Measurements from ENCODE around the gene CUL4B. TPM values are rescaled to one million over a fixed set of nuclear protein-coding genes. Genes with fewer than 3 reads are reported as not detected.
A peak's percentile ranks its signal among the peaks of the same experiment; 100 is the strongest.
"Not testable (repeated sequence)": the region's sequence is repeated elsewhere in the genome, so short reads cannot be mapped to it uniquely, and the experiment has no call there.

The CUL4B gene
- total RNA-seq (2014; rRNA removed; shearing (Covaris generic)) = 18.4 and 28.0 TPM in 2 replicates

DNA sequence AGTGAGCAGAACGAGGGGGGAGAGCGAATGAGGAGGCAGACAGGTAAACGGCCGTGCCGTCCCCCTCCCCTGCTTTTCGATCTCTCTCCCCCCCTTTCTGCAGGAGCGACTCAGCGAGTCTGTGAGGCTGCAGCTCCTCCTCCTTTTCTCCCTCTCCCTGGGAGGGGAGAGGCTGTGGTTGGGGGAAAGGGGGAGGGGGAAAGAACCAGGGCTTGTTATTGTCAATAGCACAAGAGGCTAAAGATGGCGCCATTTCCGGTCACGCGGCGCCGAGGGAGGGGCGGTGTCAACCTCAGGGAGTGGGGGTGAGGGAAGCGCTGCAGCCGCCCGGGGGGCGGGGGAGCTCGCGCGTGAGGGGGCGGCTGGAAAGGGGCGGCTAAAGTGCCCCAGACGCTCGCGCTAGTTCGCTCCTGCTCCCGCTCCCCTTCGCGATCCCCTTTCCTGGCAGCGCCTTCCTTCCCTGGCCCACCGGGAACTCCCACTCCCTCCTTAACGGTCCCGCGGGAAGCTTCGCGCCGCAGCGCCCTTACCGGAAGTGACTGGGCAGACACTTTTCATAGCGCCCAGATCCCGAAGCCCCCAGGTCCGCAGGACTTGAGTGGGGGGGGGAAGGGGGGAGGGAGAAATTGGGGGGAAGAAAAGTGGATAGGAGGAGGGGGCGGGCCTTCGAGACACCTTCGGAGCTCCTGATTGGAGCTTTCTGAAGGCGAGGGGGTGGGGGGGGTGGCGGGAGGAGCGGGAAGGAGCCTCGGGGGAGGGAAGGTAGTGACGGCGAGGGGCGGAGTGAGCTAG is at the start of gene CUL4B:
Gene CUL4B (minus strand): TSS at position 121 of the 792 bp plus-strand sequence. CDS start 324 bp downstream, outside the sequence.
- no peaks in the 10 kb centered on the region for H3K27me3 ChIP-seq (ENCODE audit: control insufficient read depth, insufficient read depth, low read length)
- H3K4me3 ChIP-seq (ENCODE audit: insufficient read depth, low read depth, low read length) = peak within 1 kb of the TSS; percentile 65
- peak; percentile 82 for DNase-seq
- no peaks in the 10 kb centered on the region; the same call in 1 of the 2 replicates for H3K36me3 ChIP-seq (replicated peaks; ENCODE audit: control insufficient read depth, insufficient read depth, low read length)

DNA sequence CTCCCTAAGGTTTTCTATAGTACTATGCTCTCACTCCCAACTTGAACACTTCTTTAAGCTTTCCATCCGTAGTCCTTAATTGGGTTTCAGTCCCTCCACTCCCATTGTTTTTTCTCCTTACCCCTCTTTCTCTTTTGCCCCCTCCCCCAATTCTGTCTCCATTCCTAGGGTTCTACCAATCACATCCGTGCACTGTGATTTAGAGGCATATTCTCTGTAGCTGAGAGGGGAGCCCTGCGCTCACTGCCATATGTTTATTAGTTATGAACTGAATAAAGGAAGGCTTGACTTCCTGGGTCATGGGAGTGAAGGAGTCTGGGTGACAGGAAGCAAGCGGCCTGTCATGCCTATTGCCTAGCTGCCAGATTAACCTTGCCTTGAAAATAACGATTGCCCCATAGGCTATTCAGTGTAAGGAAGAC is 43.6 kb upstream of the CUL4B start:
- no peaks in the 10 kb centered on the region for H3K27me3 ChIP-seq (ENCODE audit: control insufficient read depth, insufficient read depth, low read length)
- H3K36me3 ChIP-seq (replicated peaks; ENCODE audit: control insufficient read depth, insufficient read depth, low read length) = no peaks in the 10 kb centered on the region
- peak overlapping the region; percentile 48 for H3K4me3 ChIP-seq (ENCODE audit: insufficient read depth, low read depth, low read length)
- DNase-seq = no peak

DNA sequence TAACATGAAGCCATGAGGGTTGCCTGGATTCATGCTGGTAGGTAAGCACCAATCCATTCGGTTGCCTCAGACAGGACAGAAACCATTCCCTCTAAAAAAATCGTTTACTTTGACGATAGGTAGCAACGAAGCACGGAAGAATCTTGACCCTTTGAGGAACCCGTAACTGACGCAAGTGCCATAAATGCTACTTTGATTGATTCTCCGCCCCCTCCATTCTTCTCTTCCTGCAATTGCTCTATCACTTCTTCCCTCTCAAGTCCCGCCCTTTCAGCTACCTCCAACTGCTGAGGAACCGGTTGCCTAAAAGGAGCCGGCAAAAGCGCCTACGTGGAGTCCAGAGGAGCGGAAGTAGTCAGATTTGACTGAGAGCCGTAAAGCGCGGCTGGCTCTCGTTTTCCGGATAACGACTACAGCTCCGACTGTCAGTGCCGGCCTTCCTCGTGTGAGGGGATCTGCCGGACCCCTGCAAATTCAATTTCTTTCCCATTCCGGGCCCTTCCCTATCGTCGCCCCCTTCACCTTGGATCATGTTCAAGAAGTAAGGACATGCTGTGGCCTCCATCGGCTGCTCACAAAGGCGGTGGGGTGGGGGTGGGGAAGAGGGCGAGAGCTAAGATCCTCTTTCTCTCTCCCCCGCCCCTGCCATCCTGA is 43.1 kb upstream of the CUL4B start, which contains the start of gene MCTS1:
Gene MCTS1 (plus strand): TSS at position 395 of the 654 bp plus-strand sequence. CDS start 136 bp downstream, at position 531.
- peak within 1 kb of the TSS; percentile 48 for H3K4me3 ChIP-seq (ENCODE audit: insufficient read depth, low read depth, low read length)
- DNase-seq = peak; percentile 42
- H3K36me3 ChIP-seq (replicated peaks; ENCODE audit: control insufficient read depth, insufficient read depth, low read length) = no peaks in the 10 kb centered on the region
- H3K27me3 ChIP-seq (ENCODE audit: control insufficient read depth, insufficient read depth, low read length) = no peaks in the 10 kb centered on the region

DNA sequence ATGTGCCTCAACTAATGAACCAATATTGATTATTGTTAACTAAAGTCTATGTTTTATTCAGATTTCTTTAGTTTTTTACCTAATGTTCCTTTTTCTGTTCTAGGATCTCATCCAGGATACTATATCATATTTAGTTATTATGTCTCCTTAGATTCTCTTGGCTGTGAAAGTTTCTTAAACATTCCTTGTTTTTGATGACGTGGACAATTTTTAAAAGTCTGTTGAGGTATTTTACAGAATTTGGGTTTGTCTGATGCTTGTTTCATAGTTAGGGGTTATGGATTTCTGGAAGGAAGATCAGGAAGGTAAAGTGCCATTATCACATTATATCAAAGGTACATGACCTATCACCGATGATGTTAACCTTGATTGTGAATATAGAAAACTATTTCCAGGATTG is 24.9 kb upstream of the CUL4B start:
- Histone ChIP-seq H3K27me3 (ENCODE audit: control insufficient read depth, insufficient read depth, low read length) (no peaks in the 10 kb centered on the region), H3K36me3 (replicated peaks; ENCODE audit: control insufficient read depth, insufficient read depth, low read length) (no peaks in the 10 kb centered on the region), H3K4me3 (ENCODE audit: insufficient read depth, low read depth, low read length) (no peak overlapping the region)
- DNase-seq = no peak

DNA sequence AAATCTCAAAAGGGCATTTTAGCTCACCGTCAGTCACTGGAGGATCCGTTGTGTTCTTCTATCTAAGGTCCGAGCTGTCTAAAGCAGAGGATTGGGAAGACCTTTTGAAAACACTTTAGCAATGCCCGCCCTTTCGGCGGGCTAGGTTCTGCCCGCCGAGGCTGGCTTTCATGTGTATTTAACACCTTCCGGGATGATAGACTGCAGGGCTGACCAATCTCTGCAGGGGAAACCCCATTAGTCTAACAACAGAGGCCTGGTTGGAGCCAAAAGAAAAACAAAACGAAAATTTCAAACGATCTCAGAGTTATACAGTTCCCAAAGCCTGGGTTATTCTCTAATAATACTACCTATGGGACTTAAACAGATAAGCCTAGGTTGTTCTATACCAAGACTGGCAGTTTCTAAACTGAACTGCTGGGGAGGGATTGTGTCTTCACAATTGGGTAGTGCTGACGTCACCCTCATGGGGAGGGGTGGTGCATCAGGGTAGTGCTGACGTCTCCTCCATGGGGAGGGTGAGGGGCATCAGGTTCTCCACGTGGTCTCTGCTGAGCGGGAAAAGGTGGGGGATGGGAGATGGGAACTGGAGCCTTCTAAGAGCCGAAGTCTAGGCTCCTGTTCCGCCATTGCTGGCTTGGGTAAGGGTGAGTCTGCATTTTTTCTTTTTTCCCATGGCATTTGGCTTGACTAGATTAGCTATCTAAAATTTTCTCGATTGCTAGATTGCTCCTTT is 14.8 kb upstream of the CUL4B start:
- Histone ChIP-seq H3K4me3 (ENCODE audit: insufficient read depth, low read depth, low read length) (no peak overlapping the region), H3K27me3 (ENCODE audit: control insufficient read depth, insufficient read depth, low read length) (no peaks in the 10 kb centered on the region), H3K36me3 (replicated peaks; ENCODE audit: control insufficient read depth, insufficient read depth, low read length) (no peaks in the 10 kb centered on the region)
- DNase-seq = no peak

DNA sequence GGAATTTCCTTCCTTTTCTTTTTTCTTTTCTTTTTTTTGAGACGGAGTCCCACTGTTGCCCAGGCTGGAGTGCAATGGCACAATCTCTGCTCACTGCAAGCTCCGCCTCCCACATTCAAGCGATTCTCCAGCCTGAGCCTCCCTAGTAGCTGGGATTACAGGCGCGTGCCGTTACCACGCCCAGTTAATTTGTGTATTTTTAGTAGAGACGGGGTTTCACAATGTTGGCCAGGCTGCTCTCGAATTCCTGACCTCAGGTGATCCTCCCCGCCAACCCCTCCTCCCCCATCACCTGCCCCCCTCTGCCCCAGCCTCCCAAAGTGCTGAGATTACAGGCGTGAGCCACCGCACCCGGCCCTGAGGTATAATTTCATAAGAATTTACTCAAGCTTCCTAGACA is 13.0 kb upstream of the CUL4B start:
- not testable (repeated sequence) for H3K4me3 ChIP-seq (ENCODE audit: insufficient read depth, low read depth, low read length); H3K27me3 ChIP-seq (ENCODE audit: control insufficient read depth, insufficient read depth, low read length); H3K36me3 ChIP-seq (replicated peaks; ENCODE audit: control insufficient read depth, insufficient read depth, low read length); DNase-seq

DNA sequence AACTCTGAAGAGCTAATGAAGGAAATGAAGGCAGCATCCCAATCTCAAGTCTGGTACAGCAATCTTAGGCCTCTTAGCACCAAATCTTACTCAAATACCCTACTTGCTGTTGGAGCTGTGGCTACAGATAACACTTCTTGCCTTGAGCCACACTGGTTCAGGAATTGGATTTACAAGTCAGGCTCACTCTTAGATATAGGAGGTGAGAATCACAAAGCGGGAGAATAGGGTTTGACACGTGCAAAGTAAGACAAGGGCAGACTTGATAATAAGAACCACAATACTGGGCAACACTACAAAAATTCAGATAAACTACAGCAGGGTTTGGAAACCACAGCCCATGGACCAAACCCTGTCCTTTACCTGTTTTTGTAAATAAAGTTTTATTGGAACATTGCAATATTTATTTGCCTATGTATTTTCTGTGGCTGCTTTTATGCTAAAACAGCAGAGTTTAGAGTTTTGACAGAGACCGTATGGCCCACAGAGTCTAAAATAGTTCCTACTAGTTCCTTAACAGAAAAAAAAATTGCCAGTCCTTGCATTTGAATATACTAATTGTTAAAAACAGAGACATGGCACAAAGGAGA is 9.3 kb upstream of the CUL4B start:
- DNase-seq = no peak
- H3K27me3 ChIP-seq (ENCODE audit: control insufficient read depth, insufficient read depth, low read length) = no peaks in the 10 kb centered on the region
- no peaks in the 10 kb centered on the region for H3K36me3 ChIP-seq (replicated peaks; ENCODE audit: control insufficient read depth, insufficient read depth, low read length)
- H3K4me3 ChIP-seq (ENCODE audit: insufficient read depth, low read depth, low read length) = no peak overlapping the region

DNA sequence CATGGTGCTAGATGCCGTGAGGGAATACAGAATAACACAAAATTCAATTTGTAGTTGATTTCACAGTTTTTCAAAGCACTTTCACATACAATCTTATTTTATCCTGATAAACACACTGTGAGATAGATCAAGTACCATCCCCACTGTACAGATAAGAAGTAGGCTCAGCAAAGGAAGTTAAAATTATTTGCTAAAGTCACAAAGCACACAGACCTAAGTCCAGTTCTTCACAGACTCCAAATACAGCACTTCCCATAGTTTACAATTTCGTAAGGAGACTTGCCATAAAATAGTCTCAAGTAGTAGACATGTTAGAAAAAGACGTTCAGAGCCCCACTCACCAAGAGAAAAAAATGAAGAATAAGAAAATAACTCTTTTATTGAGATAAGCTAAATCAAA is 7.8 kb upstream of the CUL4B start:
- no peaks in the 10 kb centered on the region for H3K27me3 ChIP-seq (ENCODE audit: control insufficient read depth, insufficient read depth, low read length)
- DNase-seq = no peak
- no peak overlapping the region for H3K4me3 ChIP-seq (ENCODE audit: insufficient read depth, low read depth, low read length)
- no peaks in the 10 kb centered on the region for H3K36me3 ChIP-seq (replicated peaks; ENCODE audit: control insufficient read depth, insufficient read depth, low read length)

DNA sequence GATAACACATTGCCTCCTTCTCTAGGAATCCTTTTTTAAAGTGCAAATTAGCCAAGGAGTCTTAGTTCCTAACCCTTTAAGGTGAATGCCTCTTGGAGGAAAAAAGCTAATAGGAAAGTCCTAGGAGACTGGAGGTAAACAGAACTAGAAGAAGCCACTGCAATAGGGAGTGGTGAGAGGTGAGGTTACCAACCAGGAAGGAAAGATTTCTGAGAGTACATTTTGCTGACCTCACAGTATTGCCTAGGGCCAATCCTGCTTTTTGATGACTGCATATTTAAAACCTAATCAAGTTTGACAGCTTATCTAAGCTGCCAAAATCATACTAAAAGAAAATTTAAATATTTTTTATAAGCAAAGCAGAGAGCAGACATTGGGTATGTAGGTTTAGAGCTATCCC is 7.3 kb upstream of the CUL4B start:
- DNase-seq = no peak
- H3K27me3 ChIP-seq (ENCODE audit: control insufficient read depth, insufficient read depth, low read length) = no peaks in the 10 kb centered on the region
- no peaks in the 10 kb centered on the region for H3K36me3 ChIP-seq (replicated peaks; ENCODE audit: control insufficient read depth, insufficient read depth, low read length)
- no peak overlapping the region for H3K4me3 ChIP-seq (ENCODE audit: insufficient read depth, low read depth, low read length)

DNA sequence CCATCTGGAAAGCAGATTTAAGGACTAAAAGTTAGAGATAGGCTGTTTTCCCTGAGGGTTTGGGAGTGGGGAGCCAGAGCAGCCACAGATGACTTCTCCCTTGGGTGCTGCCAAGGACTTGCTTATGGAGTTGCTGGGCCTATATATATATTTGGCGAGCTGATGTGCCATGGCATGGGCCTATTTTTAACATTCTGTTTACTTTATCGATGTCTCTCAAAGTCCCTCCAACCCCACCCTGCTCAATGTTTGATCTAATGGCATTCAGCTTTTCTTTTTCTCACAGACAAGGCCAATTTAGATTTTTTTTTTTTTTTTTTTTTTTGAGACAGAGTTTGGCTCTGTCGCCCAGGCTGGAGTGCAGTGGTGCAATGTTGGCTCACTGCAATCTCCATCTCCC is 6.1 kb upstream of the CUL4B start:
- Histone ChIP-seq H3K4me3 (ENCODE audit: insufficient read depth, low read depth, low read length) (no peak overlapping the region), H3K36me3 (replicated peaks; ENCODE audit: control insufficient read depth, insufficient read depth, low read length) (no peaks in the 10 kb centered on the region), H3K27me3 (ENCODE audit: control insufficient read depth, insufficient read depth, low read length) (no peaks in the 10 kb centered on the region)
- DNase-seq = no peak

DNA sequence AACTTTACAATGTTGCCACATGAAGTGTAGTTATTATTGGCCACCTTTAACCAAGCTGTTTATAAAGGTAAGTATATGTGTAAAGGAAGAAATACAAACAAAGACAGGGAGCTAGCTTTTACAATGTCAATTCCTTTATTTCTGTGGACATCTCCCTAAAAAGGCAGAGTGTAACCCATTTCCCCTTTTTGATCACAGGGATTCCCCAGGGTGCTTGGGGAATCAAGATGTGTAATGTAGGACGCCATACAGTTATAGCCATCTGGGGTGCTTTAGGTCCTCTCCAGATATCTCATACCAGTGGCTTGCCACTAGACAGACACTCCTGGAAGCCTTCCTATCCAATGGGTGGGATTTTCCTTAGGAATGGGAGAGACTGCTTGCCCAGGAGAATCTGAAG is 4.2 kb upstream of the CUL4B start:
- Histone ChIP-seq H3K27me3 (ENCODE audit: control insufficient read depth, insufficient read depth, low read length) (no peaks in the 10 kb centered on the region), H3K36me3 (replicated peaks; ENCODE audit: control insufficient read depth, insufficient read depth, low read length) (no peaks in the 10 kb centered on the region), H3K4me3 (ENCODE audit: insufficient read depth, low read depth, low read length) (no peak overlapping the region)
- DNase-seq = no peak

DNA sequence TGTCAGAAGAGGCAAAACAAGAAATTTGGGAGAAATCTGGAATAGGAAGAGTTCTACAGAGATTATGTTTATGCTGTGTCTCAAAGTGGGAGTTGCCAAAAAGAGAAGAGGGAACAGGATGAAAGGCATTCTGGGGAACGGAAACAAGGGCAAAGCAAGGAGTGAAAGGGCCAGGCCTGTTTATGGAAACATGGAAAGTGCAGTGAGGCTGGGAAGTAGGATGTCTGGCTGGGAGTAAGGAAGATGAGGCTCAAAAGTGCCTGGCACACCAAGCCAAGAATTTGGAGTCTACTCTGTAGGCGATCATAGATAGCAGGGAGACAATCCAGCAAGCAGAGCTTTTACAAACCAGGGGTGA is 1.8 kb upstream of the CUL4B start:
- H3K27me3 ChIP-seq (ENCODE audit: control insufficient read depth, insufficient read depth, low read length) = no peaks in the 10 kb centered on the region
- no peaks in the 10 kb centered on the region; the same call in 1 of the 2 replicates for H3K36me3 ChIP-seq (replicated peaks; ENCODE audit: control insufficient read depth, insufficient read depth, low read length)
- no peak for DNase-seq
- H3K4me3 ChIP-seq (ENCODE audit: insufficient read depth, low read depth, low read length) = no peak overlapping the region

DNA sequence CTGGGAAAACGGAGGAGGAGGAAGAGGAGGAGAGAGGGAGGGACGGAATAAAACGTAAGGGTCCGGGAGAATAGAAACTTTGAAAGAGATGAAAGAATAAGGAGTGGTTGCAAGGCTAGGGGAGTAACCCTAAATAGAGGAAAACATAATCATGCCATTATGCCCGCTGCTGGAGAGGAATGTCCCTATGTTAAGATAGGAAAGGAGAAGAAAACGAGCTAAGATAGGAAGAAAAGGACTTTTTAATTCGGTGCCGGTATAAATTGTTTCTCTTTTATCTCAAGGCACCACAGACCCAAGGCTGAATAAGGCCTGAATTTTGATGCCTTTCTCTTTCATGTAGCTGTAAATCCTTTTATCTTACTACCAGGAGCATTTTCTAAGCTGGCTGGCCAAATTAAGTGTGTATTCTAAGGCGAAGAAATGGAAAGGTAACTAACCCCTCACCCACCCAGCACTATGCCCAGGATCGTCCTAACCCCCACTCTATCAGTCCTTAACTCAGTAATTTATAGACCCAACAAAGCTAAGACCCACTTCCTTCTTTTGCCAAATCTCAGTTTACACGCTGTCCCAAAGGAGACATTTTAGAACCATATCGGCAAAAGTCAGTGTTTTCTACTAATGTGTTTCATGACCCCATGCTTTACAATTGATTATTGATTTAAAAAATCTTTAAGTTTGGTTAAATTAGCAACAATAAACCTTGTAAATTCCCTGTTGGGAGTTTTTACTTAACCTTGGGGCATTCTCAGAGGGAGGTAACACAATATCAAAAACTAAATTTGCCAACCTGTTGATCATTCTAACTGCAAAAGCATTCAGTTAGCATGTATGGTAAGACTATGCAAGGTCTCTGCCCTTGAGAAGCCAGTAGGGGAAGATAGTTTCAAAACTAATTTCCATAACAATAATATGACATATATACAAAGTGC is 1.1 kb upstream of the CUL4B start:
- H3K36me3 ChIP-seq (replicated peaks; ENCODE audit: control insufficient read depth, insufficient read depth, low read length) = no peaks in the 10 kb centered on the region; the same call in 1 of the 2 replicates
- no peaks in the 10 kb centered on the region for H3K27me3 ChIP-seq (ENCODE audit: control insufficient read depth, insufficient read depth, low read length)
- H3K4me3 ChIP-seq (ENCODE audit: insufficient read depth, low read depth, low read length) = peak overlapping the region; percentile 47
- no peak for DNase-seq
